Stimulated activated CD8-positive, alpha-beta memory T cell treated with anti-CD3 and anti-CD28 coated beads, Interleukin-4, amount 100 ng/mL, for 4 hours (primary cell): ENCODE measurements around the gene ITGB4.
"Not testable (repeated sequence)": the region's sequence is repeated elsewhere in the genome, so short reads cannot be mapped to it uniquely, and the experiment has no call there.

Source experiments
- DNase-seq, 2 donors: peaks; one replicate each; pipeline ENCODE4 v3.0.0-alpha.2; 2020; ENCODE audit warnings: low read depth in 2 of 2, low spot score in 1 of 2

Gene ITGB4

DNA sequence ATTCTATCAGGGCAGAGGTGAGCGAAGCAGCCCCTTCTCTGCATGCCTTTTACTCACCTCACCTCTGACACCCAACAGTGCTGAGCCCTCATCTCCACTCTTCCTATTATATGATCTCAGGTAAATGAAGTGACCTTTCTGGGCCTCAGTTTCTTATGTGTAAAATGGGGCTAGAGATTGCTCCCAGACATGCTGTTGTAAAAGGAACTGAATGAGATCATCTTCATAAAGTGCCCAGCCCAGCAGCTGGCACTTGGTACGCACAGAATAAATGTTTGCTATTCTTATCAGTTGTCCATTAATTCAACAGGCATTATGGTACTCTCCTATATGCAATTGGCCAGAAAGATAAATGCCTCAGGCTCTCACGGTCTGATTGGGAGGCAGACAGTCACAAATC, 48.3 kb downstream of the ITGB4 start:
- DNase-seq = no peak

DNA sequence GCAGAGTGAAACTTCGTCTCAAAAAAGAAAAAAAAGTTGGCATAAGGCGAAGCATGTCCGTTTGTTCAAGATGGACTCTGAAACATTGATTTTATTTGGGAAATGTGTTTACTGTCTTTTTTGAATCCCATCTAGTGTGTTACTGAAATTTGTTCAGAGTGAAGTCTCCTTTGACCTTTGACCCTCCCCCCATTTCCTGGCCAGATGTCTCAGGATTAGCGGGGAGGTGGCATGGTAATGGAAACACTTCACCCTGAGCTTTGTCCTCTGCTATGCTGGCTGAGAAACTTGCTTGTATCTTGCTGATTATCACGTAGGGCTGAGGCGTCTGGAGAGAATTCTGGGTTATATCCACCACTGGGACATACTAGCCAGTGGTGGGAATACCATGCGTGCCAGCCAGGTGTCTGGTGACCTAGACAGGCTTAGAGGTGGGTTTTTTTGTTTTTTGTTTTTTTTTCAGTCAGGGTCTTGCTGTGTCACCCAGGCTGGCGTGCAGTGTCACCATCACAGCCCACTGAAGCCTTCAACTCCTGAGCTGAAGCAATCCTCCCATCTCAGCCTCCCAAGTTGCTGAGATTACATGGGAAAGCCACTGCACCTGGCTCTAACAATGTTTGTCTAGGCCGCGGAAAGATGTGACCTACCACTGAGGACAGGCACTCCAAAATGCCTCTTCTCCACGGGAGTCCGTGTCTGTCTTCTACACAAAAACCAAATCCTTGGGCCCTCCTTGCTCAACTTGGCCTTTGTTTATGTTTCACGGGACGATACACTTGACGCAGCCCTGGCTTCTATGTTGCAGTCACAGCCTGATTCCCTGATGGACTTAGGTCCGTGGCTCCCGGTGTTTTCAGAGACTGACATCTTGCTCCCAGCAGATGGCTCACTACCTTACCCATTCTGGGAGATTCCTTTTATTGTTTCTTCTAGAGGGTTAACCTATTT, 50.3 kb downstream of the ITGB4 start:
- no peak for DNase-seq

DNA sequence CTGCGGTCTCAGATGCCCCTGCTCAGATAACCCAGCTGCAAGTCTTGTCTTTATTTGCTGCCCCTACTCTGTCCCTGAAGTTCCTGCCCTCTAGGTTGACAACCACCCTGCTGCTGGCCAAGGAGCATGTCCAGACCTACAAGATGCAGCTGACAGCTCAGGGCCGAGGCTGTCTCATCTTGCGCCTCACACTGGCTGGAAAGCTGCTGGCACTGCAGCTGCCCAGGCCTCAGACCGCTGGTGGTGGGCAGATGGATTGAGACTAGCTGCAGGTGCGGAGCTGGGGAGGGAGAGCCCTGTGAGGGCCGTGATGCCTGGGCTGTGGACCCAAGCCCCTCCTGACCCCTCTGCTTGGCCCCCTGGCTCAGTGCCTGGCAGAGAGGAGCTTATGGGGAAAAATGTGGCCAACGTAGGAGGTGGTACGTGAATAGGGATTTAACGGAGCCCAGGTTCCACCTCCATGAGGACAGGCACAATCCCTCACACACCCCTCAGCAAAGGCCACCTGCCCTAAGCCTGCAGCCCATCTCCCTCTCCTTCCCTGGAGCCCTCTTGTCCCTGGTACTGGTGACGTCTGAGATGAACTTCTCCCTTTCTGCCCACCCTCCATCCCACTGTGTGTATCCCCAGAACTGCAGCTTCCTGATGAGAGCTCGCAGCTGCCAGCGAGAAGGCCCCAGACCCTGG, 52.0 kb downstream of the ITGB4 start:
- DNase-seq = no peak

DNA sequence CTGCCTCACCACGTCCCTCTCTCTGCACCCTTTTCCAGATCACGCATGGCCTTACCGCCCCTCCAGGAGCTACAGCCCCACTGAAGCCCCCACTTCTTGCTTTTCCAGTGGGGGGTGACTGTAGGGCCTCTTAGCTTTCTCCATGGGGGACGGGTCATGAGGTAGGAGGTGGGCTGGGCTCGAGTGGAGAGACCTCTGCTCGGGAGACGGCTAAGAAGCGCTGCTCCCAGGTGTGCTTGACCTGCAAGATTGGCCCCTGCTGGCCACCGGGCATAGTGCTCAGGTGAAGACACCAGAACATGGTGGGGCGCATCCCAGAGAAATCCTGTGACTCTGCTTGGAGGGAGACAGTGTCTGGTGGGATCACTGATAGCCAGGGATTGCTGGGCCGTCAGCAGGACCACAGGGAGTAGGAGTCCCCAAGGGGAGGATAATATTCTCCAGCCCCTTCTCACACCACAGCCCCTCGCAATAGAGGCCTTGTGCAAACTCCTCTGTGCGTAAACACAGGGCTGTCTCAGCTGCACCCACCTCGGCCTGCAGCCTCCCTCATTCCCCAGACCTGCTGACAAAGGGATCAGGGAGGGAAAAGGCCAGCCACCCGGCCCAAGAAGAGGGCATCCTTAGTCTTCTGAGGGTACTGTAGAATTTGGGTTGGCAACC, 52.7 kb downstream of the ITGB4 start:
- no peak for DNase-seq

DNA sequence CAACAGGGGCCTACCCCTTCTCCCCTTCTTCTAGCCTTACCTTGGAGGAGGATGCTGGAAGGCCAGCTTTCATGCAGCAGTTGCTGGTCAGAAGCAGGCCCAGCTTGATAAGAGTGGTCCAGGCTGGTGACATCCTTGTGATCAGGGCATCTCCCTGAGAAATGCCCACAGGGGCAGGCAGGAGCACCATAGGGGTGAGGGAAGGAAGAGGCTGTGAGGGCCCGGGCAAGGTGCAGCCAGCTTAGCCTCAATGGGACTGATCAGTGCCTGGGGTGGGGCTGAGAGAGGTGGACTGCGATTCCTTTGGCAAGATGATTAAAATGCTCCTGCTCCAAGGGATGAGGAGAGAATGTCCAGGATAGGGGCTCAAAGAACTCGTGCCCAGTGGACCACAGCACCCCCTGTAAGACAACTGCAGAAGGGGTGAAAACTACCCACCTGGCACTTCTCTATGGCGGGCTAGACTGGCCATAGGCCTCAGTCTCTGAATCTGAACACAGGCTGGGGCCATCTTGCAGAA, 53.3 kb downstream of the ITGB4 start:
- DNase-seq = no peak

DNA sequence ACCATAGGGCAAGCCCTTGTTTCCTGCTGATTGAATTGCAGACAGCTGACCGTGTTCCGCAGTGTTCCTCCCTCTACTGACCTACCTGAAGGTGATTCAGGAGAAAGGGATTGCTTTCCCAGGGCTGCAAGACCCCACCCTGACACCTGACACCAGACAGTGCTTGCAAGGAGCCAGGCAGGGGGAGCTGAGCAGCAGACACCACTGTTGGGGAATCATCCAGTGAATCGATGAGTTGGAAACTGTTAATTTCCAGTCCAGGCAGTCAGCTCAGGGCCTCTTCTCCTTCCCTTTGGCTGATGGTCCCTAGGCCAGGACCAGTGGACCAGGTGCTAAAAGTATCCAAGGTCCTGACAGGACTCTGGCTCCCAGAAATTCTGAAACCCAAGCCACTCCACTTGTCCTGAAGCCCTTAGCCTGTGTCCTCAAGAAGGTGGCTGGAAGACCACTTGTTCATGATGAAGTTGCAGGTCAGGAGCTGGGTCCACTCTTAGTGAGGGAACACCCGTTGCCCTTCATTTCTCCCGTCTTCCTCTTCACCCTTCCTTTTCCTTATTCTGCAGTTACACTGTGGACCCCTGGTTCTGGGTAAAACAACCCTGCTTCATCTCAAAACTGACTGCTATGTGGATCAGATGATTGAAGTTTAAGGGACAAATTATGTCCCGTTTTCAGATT, 53.9 kb downstream of the ITGB4 start:
- no peak for DNase-seq

DNA sequence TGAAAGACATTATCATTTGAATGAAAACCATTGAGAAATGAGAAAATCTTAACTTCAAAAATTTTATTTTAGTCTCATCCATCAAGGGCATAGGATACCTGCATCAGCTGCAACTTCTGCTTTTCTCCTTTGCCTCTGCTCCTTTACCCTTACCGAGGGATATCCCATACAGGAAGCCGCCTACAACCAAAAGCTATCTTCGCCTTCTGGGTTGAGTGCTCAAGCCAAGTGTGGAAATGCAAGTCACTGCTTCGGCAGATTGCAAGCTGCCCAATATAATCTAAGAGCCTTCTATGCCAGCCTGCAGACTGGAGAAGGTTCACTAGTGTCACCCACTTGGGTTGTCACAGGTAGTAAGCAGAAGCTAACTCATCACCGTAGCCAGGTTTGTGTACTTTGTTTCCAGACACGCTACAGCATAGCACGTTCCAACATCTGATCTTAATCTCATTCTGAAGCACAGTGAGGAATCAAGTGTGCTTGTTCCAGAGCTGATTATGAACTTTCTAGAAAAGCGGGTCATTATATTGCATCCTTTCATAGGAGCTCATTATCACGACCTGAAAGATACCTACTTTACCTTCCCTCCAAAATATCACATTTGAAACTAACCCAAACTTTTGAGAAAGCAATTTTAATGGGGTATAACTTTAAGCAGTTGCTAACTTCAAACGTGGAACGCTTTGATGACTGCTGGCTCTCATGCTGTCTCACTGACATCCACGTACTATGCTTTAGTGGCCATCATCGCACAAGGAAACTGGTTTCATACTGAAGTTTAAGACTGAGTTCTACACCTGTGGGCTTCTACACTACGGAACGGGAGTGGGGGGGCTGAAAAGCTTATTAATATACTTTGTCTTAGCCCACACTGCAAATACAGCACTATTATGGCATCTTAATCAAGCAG, 55.4 kb downstream of the ITGB4 start:
- DNase-seq = no peak

DNA sequence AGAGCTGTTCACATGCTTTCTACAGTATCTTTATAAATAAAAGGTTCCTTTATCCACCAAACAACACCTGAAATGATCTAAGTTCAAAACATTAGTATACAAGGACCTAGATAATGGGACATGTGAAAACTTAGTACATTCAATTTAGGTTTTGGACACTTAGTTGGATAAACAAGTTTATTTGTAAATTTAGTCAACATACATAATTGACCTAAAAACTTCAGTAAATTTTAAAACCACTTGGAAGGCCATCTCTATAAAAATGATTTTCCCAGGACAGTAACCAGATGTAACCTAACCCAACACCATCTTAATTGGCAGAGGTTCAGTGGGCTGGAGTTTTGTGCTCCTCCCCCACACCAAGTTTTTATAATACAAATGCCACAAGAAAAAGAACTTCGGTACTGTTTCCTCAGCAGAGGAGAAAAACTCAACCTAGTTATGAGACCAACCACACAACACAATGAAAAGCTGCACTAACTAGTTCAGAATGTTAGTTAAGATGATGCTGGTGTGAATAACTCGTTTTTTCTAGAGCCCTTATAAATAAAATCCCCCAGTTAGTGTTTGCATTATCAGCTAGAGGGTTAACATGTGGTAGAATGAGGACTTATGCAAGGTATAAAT, 56.1 kb downstream of the ITGB4 start:
- DNase-seq = no peak

DNA sequence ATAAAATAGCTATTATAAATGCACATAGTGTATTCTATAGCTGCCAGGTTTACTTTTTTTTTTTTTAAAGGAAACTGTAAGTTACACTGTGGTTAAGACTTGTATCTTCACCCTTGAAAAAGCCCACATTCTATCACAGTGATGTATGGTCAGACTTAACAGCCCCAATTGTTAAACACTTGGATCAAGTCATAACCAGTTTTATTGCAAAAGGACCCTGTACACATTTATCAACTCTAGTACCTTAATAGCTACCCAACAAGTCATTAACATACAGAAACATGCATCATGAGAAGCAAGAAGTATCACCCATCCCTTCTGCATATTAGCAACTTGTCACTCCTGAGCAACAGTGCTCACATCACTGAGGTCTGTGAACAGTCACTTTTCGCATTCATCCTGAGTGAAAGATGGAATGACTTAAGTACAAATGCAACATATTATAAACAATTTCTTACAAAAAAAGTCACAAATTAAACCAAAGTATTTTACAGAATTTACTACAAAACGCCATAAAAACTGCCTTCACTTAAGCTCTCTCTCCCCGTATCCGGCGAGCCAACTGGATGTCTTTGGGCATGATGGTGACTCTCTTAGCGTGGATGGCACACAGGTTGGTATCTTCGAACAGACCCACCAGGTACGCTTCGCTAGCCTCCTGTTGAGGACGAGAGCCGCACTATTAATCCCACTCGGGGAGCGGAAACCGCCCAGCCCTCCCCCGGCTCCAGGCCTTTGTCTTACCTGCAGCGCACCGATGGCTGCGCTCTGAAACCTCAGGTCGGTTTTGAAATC, 57.0 kb downstream of the ITGB4 start:
- DNase-seq = not testable (repeated sequence)

DNA sequence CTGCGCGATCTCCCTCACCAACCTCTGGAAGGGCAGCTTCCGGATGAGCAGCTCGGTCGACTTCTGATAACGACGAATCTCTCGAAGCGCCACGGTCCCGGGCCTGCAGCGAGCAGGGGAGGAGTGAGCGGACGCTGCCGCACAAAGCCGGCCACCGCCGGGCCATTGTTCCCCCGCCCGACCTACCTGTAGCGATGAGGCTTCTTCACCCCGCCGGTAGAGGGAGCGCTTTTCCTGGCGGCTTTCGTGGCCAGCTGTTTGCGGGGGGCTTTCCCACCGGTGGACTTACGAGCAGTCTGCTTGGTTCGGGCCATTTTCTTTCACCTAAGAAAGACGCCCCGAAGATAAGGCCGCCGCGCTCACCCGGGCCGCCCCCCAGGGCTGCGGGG, 57.6 kb downstream of the ITGB4 start:
- peak in 1 of 2 donors; percentile 45 for DNase-seq

DNA sequence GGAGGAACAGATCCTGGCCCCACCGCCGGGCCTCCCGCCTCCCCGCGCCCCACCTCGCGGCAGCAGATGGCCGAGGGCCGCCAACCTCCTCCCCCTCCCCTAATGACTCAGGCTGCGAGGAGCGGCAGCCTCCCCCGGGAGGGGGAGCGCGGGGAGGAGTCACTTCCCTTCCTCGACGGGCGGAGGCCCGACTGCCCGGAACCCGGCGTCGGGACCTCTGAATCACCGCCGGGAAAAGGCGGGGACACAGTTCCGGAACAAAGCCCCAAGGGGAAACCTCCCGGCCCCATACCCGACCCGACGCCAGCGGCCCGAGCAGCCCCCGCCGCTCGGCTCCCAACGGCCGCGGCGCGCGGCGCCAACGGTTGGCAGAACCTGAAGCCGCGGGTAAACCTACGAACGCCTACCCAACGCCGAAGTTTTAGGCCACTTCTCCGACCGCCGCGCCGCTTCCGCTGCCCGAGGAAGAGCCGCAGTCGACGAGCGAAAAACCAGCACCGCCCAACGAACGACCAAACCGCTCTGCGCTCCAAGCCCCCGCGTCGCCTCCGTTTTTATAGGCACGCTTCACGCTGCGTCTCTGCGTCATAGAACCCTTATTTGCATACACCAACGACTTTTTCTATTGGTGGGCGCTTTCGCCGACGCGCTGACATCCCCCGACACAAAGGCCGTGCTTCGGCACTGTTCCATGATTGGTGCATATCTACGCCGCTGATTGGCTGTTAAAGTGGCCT, 58.2 kb downstream of the ITGB4 start:
- DNase-seq = peak; percentile 81 to 90

DNA sequence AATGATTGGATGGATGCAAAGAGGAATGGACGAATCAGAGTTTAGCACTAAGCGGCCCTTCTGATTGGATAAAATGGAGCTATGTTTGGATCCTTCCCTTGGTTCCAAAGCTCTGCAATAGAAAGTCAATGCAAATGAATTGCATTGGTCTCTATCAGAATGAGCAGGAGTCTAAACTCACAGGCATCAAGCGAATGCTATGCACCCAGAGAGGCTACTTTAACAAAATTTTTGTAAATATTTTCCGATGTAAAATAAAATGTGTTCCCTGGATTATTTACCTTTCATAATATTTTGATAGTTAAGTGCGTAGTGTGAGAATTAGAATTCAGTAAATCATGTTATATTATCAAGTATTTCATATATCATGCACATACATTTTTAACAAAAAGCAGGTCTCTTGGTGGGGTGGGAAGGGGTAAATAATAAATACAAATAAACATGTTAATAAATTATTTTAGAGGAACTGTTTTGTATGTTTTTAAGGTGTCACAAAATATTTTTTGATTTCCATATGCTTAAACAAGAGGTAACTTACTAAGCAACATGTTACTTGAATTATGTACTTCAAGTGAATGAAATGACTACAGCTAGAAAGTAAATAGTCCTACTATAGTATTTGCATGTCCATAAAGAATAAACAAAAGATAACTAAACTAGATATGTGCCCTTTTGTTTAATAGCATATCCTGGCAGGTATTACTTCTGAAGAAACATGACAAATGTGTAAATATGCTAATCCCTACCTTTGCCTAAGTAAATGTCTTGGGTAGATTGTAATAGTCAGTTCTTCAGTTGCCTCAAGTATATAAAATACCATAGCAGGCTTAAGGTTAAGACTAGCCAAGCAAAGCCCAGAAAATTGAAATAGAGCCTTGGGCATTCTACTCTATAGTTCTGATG, 59.0 kb downstream of the ITGB4 start:
- DNase-seq = no peak

DNA sequence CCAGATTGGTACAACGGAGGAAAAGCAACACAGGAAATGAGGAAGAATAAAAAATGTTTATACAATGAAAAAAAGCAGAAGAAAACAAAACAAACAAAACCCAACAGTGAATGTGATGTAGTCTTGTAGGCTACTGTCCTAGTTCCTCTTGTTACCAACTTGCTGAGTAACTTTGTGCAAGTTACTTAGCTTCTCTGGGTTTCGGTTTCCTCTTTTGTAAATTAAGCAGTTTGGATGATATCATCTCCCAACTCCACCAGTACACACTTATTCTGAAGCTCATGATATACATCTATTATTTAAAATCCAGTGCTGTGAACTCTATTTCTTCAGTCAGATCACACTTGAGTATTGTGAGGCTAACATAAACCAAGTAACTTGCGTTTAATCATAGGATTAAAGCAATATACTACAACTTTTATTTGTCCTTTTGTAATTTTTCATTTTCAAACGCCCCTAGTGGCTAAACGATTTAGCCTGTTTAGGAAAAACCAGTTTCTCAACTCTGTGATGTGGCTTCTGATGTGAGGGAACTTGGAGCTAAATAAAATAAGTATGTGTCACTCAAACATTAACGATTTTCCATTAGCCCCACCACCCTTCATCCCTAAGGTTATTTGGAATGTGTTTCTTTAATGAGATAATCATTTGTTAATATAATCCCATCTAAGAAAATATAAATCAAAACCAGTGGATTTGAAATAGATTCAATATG, 62.0 kb downstream of the ITGB4 start:
- no peak for DNase-seq

DNA sequence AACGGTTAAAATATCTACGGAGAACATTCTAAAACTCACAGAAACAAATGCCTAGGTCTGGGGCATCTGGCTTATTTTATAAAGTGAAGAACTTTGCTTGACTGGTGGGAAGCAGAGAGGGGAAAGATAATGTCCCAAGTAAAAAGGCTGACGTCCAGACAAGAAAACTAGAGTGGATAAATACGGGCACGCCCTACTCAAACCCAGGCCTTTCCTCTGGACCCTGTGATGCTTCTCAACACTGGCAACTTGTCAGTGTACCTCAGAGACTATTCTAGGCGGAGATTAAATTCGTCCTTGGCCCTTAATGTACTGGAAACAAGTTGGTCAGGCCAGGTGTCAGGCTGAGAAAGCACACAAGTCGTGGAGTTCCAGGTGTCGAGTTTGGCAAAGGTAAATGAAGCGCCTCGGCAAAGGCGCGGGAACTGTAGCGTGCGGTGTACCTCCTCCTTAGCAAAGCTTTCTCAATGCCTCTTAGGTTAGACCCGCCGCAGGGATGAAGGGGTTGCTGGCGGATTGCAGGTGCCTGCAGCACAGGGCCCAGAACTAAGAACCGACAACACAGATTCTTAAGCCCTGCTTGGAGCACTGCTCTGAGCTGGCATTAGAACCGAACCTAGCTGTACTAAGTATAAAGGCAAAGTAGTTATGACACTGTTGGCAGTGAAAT, 62.7 kb downstream of the ITGB4 start:
- DNase-seq = no peak

DNA sequence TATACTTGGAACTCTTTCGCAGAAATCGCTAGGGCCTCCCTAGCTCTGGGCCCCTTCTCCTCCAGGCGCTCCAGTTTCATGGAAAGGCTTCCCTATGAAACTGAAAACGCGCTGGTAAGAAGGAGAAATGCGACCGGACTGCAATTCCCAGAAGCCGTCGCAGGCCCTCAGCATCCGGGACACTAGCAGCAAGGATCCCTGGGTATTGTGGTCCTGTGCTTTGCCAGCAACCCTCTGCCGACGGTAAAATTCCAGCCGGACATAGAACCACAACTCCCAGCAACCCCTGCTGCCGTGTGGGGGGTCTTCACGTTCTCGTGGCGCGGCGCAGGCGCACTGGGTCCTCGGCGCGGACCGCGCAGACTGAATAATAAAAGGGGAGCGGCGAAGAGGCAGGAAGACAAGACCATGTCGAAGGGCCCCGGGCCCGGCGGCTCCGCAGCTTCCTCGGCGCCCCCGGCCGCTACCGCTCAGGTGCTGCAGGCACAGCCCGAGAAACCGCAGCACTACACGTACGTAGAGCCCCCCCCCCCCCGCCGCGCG, 63.3 kb downstream of the ITGB4 start, which contains the start of gene UNK:
Gene UNK, plus strand, starts transcription at position 334 of the 543 bp plus-strand sequence. Its CDS starts 75 bp downstream, at position 409.
- peak; percentile 90 to 95 for DNase-seq
